GM23338 (cell line): Measurements from ENCODE around the gene GABRB3. TPM values are rescaled to one million over a fixed set of nuclear protein-coding genes. Genes with fewer than 3 reads are reported as not detected.

Experiments
- ATAC-seq: fragments of 200-7000 bp; cut with Tn5 transposase; 3 replicates; pipeline ENCODE4 v1.9.1; 2020
- DNase-seq: peaks from one replicate; pipeline ENCODE4 v3.0.0-alpha.2; 2015; ENCODE audit warnings: low spot score
- H2AFZ ChIP-seq: fragments of 200-600 bp; sonication (generic); 2 replicates; pipeline ENCODE4 v1.8.0; 2016; ENCODE audit warnings: antibody characterized with exemption, mild to moderate bottlenecking, moderate library complexity
- H3F3A ChIP-seq: fragments of 200-600 bp; sonication (generic); replicated peaks from 2 replicates; pipeline ENCODE4 v1.8.0; 2017; ENCODE audit warnings: antibody characterized with exemption, mixed run types, low read depth
- H3K27ac ChIP-seq: fragments of 200-600 bp; sonication (generic); 2 replicates; pipeline ENCODE4 v1.6.1; 2016; ENCODE audit warnings: low read depth
- H3K27me3 ChIP-seq: fragments of 200-600 bp; sonication (generic); 2 replicates; pipeline ENCODE4 v1.8.0; 2016; ENCODE audit warnings: mild to moderate bottlenecking, mixed run types, moderate library complexity; ENCODE audit not compliant: insufficient read depth
- H3K36me3 ChIP-seq: fragments of 200-600 bp; sonication (generic); 2 replicates; pipeline ENCODE4 v1.8.0; 2016; ENCODE audit warnings: mild to moderate bottlenecking; ENCODE audit not compliant: insufficient read depth
- H3K4me1 ChIP-seq: fragments of 200-600 bp; sonication (generic); 2 replicates; pipeline ENCODE4 v1.8.0; 2016; ENCODE audit warnings: mild to moderate bottlenecking, moderate library complexity; ENCODE audit not compliant: insufficient read depth
- H3K4me2 ChIP-seq: fragments of 200-600 bp; sonication (generic); 2 replicates; pipeline ENCODE4 v1.7.1; 2017; ENCODE audit warnings: mixed run types
- H3K4me3 ChIP-seq: fragments of 200-600 bp; sonication (generic); 2 replicates; pipeline ENCODE4 v1.6.1; 2016; ENCODE audit warnings: mixed run types
- H3K79me2 ChIP-seq: fragments of 200-600 bp; sonication (generic); replicated peaks from 2 replicates; pipeline ENCODE4 v1.8.0; 2017; ENCODE audit warnings: mild to moderate bottlenecking; ENCODE audit not compliant: insufficient read depth
- H3K9me2 ChIP-seq: fragments of 200-600 bp; sonication (generic); 2 replicates; pipeline ENCODE4 v1.8.0; 2017; ENCODE audit not compliant: insufficient read depth
- H4K20me1 ChIP-seq: fragments of 200-600 bp; sonication (generic); replicated peaks from 2 replicates; pipeline ENCODE4 v1.8.0; 2017; ENCODE audit warnings: mild to moderate bottlenecking; ENCODE audit not compliant: insufficient read depth
- H3K27ac Mint-ChIP-seq: 2 replicates; pipeline ENCODE4 v1.8.0; 2020; ENCODE audit warnings: inconsistent platforms, mild to moderate bottlenecking, moderate library complexity, mixed read lengths
- H3K27me3 Mint-ChIP-seq: 3 replicates; pipeline ENCODE4 v1.8.0; 2022; ENCODE audit warnings: low read depth, mild to moderate bottlenecking, moderate library complexity, mixed read lengths, inconsistent platforms; ENCODE audit not compliant: insufficient read depth, poor library complexity
- H3K36me3 Mint-ChIP-seq: 3 replicates; pipeline ENCODE4 v1.8.0; 2021; ENCODE audit warnings: low read depth, mild to moderate bottlenecking, inconsistent platforms, moderate library complexity, mixed read lengths
- H3K4me1 Mint-ChIP-seq: 3 replicates; pipeline ENCODE4 v1.8.0; 2020; ENCODE audit warnings: mild to moderate bottlenecking, inconsistent platforms, mixed read lengths
- H3K4me3 Mint-ChIP-seq: 3 replicates; pipeline ENCODE4 v1.8.0; 2021; ENCODE audit warnings: moderate library complexity, mild to moderate bottlenecking, inconsistent platforms, mixed read lengths
- H3K9me3 Mint-ChIP-seq: 3 replicates; pipeline ENCODE4 v1.8.0; 2020; ENCODE audit warnings: moderate library complexity, mild to moderate bottlenecking, inconsistent platforms, mixed read lengths
- CREB1 ChIP-seq: fragments of 250-450 bp; sonication (Bioruptor Pico); IDR thresholded peaks from 2 replicates; pipeline ENCODE4 v1.5.0; 2020; ENCODE audit warnings: low read depth, mild to moderate bottlenecking, moderate library complexity
- JUNB ChIP-seq: IDR thresholded peaks from one replicate; pipeline ENCODE4 v1.6.1; 2016; ENCODE audit warnings: antibody characterized with exemption; ENCODE audit not compliant: unreplicated experiment
- POLR2AphosphoS5 ChIP-seq: IDR thresholded peaks from 2 replicates; pipeline ENCODE4 v1.6.1; 2016; ENCODE audit warnings: antibody characterized with exemption, low read depth
- ZNF331 ChIP-seq: fragments of 250-450 bp; sonication (Bioruptor Pico); IDR thresholded peaks from 2 replicates; pipeline ENCODE4 v1.5.0; 2020; ENCODE audit warnings: low read depth, mild to moderate bottlenecking, moderate library complexity
- polyA plus RNA-seq: library from polyadenylated mRNA; unstranded; fragments of >200 nt; fragmentation: Nextera tagmentation; extraction: Ambion mirVana; gene quantifications from 2 replicates; pipeline ENCODE4 v1.2.1, GENCODE V29; 2016
- total RNA-seq: library from RNA; depleted of rRNA; stranded (reverse); fragments of >200 nt; shearing (Covaris generic); gene quantifications from 2 replicates; pipeline ENCODE4 v1.2.3, GENCODE V29; 2014
- TF ChIP-seq, protein P1 (sequence below): IDR thresholded peaks from one replicate; pipeline ENCODE4 v1.6.1; 2018; ENCODE audit warnings: antibody characterized with exemption; ENCODE audit not compliant: unreplicated experiment

Gene GABRB3
- total and polyA plus RNA-seq, 2 experiments from 2014 or later: 56.5 to 131 TPM

DNA sequence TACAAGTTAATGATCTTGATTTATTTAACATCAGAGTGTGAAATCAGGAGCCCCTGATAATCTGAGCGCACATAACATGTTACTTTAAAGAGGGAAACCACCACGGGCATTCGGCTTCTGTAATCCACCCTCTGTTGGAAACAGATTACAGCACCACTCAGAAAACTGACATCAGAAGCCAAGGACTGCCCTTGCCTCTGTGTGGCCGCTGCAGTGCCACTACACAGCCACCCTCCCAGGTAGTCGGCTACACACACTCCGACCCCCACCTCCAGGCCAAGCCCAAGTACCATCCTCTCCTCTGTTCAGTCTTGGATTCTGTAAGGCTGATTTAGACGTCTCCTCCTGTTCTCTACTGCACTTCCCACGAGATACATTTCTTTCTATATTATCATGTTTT lies 251.7 kb downstream of the GABRB3 start (continued):
- TF ChIP-seq, protein P1, sequence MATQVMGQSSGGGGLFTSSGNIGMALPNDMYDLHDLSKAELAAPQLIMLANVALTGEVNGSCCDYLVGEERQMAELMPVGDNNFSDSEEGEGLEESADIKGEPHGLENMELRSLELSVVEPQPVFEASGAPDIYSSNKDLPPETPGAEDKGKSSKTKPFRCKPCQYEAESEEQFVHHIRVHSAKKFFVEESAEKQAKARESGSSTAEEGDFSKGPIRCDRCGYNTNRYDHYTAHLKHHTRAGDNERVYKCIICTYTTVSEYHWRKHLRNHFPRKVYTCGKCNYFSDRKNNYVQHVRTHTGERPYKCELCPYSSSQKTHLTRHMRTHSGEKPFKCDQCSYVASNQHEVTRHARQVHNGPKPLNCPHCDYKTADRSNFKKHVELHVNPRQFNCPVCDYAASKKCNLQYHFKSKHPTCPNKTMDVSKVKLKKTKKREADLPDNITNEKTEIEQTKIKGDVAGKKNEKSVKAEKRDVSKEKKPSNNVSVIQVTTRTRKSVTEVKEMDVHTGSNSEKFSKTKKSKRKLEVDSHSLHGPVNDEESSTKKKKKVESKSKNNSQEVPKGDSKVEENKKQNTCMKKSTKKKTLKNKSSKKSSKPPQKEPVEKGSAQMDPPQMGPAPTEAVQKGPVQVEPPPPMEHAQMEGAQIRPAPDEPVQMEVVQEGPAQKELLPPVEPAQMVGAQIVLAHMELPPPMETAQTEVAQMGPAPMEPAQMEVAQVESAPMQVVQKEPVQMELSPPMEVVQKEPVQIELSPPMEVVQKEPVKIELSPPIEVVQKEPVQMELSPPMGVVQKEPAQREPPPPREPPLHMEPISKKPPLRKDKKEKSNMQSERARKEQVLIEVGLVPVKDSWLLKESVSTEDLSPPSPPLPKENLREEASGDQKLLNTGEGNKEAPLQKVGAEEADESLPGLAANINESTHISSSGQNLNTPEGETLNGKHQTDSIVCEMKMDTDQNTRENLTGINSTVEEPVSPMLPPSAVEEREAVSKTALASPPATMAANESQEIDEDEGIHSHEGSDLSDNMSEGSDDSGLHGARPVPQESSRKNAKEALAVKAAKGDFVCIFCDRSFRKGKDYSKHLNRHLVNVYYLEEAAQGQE: no peak
- no peak for TF ChIP-seq ZNF331 (CRISPR knock-in tag)

- H3K36me3 Mint-ChIP-seq: peaks cover 7% of the 10 kb centered on the region
- no peak overlapping the region for H3K27ac ChIP-seq
- no peak overlapping the region for H3K4me3 ChIP-seq
- no peaks in the 10 kb centered on the region for H3K9me2 ChIP-seq
- no peak overlapping the region for H3K4me2 ChIP-seq
- peaks cover 6% of the 10 kb centered on the region for H3K27me3 Mint-ChIP-seq
- DNase-seq (no peak), ATAC-seq (no peak)
- H3K79me2 ChIP-seq: no peaks in the 10 kb centered on the region
- no peaks in the 10 kb centered on the region for H3F3A ChIP-seq
- no peaks in the 10 kb centered on the region for H3K27me3 ChIP-seq
- TF ChIP-seq, protein P1: no peak
- TF ChIP-seq POLR2AphosphoS5 (no peak), CREB1 (CRISPR knock-in tag) (no peak), JUNB (no peak)
- H2AFZ ChIP-seq: no peak overlapping the region
- H3K4me1 Mint-ChIP-seq: peaks cover 12% of the 10 kb centered on the region; the same call in 2 of the 3 replicates
- no peak overlapping the region for H3K27ac Mint-ChIP-seq
- no peak overlapping the region for H3K4me3 Mint-ChIP-seq
- no peaks in the 10 kb centered on the region for H4K20me1 ChIP-seq
- no peaks in the 10 kb centered on the region for H3K36me3 ChIP-seq
- no peaks in the 10 kb centered on the region for H3K9me3 Mint-ChIP-seq
- H3K4me1 ChIP-seq: no peaks in the 10 kb centered on the region
Measured at GRCh38 chr15:26518885-26519284, 254.0 kb downstream of the GABRB3 start.
